PFSK-1 (cell line): ENCODE measurements around the gene CCL8.

ENCODE experiments used
- FOXP2 ChIP-seq: optimal IDR thresholded peaks from 2 replicates; pipeline ENCODE3; 2011; ENCODE audit warnings: borderline replicate concordance, control low read depth, inconsistent platforms; ENCODE audit not compliant: insufficient read depth; ENCODE audit errors: extremely low read length, extremely low read depth
- POLR2AphosphoS5 ChIP-seq: IDR thresholded peaks from 2 replicates; pipeline ENCODE4 v1.6.1; 2012; ENCODE audit warnings: low read depth, mild to moderate bottlenecking, control low read depth, low read length, moderate library complexity
- SIN3A ChIP-seq: IDR thresholded peaks from 2 replicates; pipeline ENCODE4 v1.6.1; 2012; ENCODE audit warnings: mild to moderate bottlenecking, low read length, moderate library complexity, borderline replicate concordance; ENCODE audit not compliant: insufficient read depth
- TAF1 ChIP-seq: IDR thresholded peaks from 2 replicates; pipeline ENCODE4 v1.6.1; 2012; ENCODE audit warnings: low read length, control low read depth, borderline replicate concordance; ENCODE audit not compliant: insufficient read depth
- TF ChIP-seq, protein P1 (sequence below), 2 experiments: IDR thresholded peaks; 2 replicates each; pipeline versions ENCODE4 v1.6.1 to v1.8.0; 2011 to 2012; ENCODE audit warnings: low read depth in 2 of 2, low read length in 2 of 2, control low read depth in 1 of 2, inconsistent platforms in 1 of 2, mild to moderate bottlenecking in 1 of 2, moderate library complexity in 1 of 2; ENCODE audit not compliant: insufficient read depth in 1 of 2

GRCh38 chr17:34299027-34299426, 20.2 kb upstream of the CCL8 start:
- TF ChIP-seq POLR2AphosphoS5, result no peak
- TF ChIP-seq, protein P1, sequence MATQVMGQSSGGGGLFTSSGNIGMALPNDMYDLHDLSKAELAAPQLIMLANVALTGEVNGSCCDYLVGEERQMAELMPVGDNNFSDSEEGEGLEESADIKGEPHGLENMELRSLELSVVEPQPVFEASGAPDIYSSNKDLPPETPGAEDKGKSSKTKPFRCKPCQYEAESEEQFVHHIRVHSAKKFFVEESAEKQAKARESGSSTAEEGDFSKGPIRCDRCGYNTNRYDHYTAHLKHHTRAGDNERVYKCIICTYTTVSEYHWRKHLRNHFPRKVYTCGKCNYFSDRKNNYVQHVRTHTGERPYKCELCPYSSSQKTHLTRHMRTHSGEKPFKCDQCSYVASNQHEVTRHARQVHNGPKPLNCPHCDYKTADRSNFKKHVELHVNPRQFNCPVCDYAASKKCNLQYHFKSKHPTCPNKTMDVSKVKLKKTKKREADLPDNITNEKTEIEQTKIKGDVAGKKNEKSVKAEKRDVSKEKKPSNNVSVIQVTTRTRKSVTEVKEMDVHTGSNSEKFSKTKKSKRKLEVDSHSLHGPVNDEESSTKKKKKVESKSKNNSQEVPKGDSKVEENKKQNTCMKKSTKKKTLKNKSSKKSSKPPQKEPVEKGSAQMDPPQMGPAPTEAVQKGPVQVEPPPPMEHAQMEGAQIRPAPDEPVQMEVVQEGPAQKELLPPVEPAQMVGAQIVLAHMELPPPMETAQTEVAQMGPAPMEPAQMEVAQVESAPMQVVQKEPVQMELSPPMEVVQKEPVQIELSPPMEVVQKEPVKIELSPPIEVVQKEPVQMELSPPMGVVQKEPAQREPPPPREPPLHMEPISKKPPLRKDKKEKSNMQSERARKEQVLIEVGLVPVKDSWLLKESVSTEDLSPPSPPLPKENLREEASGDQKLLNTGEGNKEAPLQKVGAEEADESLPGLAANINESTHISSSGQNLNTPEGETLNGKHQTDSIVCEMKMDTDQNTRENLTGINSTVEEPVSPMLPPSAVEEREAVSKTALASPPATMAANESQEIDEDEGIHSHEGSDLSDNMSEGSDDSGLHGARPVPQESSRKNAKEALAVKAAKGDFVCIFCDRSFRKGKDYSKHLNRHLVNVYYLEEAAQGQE (IDR thresholded peaks at IDR 0.05; ENCODE audit: insufficient read depth in 1 of 2, low read depth in 2 of 2, low read length in 2 of 2), result no peak
- TF ChIP-seq TAF1, result no peak
- TF ChIP-seq SIN3A, result no peak
- TF ChIP-seq FOXP2, result no peak
